NCI-H146 treated with DMSO at 0.1 percent for 48 hours (cell line): ENCODE data around the gene SNX2.
"Not testable (repeated sequence)": the region's sequence is repeated elsewhere in the genome, so short reads cannot be mapped to it uniquely, and the experiment has no call there.

Experiments used
- DNase-seq: peaks from one replicate; lab custom pipeline; 2025; ENCODE audit not compliant: unreplicated experiment; lab: John Stamatoyannopoulos, UW

SNX2 gene, protein sequence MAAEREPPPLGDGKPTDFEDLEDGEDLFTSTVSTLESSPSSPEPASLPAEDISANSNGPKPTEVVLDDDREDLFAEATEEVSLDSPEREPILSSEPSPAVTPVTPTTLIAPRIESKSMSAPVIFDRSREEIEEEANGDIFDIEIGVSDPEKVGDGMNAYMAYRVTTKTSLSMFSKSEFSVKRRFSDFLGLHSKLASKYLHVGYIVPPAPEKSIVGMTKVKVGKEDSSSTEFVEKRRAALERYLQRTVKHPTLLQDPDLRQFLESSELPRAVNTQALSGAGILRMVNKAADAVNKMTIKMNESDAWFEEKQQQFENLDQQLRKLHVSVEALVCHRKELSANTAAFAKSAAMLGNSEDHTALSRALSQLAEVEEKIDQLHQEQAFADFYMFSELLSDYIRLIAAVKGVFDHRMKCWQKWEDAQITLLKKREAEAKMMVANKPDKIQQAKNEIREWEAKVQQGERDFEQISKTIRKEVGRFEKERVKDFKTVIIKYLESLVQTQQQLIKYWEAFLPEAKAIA

DNA sequence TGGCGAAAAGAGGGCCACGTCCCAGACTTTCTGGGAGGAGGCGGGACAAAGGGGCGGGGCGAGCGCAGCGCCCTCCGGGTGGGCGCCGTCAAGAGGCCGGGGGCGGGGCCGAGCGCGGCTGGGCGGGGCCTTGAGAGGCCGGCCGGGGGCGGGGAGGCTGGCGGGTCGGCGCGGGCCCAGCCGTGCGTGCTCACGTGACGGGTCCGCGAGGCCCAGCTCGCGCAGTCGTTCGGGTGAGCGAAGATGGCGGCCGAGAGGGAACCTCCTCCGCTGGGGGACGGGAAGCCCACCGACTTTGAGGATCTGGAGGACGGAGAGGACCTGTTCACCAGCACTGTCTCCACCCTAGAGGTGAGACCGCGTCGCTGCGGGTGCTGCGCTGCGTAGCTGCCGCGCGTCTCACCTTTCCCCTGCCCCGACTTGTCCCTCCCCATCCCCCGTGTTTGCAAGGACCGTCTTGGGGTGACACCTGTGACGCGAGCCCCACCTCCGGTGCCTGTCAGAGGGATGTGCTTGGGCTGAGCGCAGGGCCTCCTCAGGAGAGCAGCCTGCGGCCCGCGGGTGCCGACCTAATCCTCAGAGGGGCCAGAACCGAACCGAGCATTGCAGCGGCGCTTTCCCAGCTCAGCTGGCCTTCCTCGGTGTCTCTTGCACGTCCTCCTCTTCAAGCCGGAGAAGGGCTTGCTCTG lies at the start of gene SNX2:
SNX2 (plus strand) TSS at position 220 of the 689 bp plus-strand sequence; CDS start at position 244, 24 bp downstream.
- no peak for DNase-seq

DNA sequence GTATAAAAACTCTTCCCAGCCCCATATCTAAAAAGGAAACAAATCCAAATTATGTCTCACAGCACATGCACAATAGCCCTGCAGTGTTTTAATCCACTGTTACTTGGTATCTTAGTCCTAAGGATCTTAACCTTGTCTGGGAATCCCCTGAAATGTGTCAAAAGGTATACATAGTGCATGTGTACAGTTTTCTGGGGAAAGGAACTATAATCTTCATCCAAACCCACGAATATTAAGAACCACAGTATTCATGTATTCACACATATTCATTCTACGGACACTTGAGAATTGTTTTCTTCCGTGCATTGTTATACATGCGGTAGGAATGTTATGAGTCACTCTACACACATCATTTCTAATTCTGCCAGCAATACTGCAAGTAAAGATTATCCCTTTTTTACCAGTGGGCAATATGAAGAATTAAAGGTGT lies 47.8 kb upstream of the SNX2 start:
- no peak for DNase-seq

DNA sequence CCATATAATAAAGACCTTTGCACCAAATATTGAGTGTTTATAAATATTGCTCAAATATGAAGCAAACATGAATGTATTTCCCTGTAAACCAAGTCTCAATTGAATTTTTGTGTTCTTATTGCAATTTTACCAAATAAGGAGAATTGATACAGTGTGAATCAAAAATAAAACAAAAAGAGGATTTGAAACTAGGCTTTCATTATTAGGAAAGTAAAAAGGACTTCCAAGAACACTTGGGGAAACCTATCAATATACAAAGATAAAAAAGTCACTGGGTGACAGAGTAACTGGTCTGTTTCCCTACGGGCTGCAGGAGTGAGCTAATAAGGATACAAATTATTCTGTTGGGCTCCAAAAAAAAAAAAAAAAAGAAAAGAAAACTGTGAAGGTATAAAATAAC lies 44.8 kb upstream of the SNX2 start:
- DNase-seq, result no peak

DNA sequence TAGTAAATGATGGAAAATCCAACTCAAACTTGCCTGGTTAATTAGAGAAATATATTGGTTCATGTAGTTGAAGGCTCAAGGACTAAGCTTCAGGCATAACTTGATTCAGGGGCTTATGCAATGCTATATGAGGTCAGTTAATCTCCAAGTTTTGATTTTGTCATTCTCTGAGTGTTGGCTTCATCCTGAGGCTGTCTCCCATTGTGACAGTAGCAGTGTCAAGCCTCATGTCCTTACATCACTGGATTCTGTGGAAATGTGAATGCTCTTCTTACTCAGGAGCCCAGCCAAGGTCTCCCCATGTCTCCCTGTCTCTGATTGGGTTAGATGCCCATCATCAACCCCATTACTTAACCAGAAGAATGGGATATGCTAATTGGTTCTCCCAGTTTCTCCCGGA lies 44.4 kb upstream of the SNX2 start:
- DNase-seq, result no peak

DNA sequence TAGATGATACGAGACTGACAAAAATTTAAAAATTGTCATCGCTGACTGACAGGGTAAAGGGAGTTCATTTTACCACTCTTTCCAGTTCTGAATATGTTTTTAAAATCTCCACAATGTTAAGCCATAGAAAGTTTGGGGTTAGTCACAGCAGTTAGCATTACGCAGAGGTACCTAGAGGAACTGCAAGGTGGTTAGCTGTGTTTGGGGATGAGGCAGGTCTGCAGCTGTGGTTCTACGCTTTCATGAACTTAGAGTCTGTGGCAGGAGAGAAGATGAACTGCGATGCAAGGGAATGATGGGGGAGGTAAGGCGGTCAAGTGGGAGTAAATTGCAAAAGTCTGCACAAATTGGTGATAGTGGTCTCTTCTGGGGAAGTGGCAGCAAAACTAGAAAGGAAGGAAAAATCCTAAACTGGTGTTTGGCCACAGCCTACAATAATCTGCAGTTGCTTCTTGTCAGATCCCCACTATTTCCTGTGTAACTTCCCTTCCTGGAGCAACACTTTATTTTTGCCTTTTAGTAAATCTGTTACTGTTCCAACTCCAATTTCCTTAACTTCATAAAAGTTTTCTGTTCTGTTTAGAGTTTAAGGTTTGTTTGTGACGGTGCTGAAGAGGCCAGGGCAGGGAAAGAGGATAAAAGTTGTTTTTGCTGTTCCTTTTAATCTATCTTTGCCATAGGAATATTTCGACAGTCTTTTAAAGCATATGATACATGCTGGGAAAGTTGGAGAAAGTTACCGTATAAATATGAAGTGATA lies 38.6 kb upstream of the SNX2 start:
- DNase-seq, result no peak

DNA sequence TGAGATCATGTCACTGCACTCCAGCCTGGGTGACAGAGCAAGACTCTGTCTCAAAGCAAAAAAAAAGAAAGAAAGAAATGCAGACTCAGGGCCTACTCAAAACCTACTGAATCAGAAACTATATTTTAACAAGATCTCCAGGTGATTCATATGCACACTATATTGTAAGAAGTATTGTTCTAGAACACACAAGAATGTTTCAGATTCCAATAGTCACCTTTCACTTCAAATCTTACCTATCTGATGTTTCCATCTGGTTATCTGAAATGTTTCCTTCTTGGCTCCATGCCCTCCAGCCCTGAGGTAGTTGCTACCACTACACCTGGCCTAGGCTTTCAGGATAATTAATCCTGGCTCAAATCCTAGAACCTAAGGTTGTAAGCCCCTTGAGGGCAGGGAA lies 36.8 kb upstream of the SNX2 start:
- no peak for DNase-seq

DNA sequence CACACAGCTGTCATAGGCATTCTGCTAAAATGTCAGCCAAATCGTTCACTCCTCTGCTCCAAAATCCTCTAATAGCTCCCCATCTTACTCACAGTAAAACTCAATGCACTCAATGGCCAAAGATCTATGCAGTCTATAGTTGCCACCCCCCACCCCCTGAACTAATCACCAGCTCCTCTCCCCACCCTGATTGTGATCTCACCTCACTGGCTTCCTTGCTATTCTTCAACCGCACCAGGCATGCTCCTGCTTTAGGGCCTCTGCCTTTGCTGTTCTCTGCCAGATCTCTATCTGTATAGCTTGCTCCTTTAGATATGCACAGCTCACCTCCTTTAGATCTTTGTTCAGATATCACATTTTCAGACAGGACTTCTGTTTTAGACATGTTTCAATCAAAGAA lies 33.2 kb upstream of the SNX2 start:
- DNase-seq, result no peak

DNA sequence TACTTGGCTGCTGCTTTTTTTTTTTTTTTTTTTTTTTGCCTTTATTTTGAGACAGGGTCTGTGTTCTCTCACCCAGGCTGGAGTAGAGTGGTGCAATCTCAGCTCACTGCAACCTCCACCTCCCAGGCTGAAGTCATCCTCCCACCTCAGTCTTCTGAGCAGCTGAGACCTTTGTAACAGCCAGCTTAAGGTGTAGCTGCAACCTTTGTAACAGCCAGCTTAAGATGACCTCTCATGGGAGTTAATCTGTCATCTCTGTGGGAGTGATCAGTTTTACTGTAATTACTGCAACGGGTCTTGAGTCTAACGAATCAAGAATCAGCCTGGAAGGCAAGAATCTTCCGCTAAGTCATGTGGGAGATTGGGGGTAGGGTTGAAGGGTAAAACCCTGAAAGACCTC lies 31.6 kb upstream of the SNX2 start:
- DNase-seq, result no peak

DNA sequence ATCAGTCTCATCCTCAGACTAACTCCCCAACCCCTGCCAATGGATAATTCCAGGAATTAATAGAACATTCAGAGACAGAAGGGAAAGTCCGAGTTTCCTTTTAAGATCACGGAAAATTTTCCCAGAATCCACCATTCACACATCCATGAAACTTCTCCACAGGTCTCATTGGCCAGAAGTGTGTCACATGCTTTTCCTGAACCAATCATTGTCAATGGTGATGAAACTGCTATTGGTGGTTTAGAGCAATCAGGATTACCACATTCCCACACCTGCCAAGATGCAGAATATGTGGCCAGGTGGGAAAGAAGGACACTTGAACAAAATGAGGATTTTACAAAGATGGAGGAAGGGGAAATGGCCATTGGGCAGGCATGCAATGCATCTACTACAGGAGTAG lies 29.3 kb upstream of the SNX2 start:
- DNase-seq, result no peak

DNA sequence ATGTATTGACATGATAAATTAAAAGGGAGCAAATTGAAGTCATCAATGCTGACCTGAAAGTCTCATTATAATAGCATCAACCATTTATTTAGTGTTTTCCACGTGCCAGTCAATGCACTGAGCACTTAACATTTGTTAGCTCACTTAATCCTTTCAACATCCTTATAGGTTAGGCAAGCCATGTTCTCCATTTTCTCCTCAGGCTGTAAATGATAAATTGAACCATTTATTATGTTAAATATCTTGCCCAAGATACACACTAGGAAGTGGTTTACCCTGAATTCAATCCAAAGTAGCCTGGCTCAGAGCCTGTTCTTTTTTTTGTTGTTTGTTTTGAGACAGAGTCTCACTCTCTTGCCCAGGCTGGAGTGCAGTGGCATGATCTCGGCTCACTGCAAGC lies 25.0 kb upstream of the SNX2 start:
- DNase-seq, result no peak

DNA sequence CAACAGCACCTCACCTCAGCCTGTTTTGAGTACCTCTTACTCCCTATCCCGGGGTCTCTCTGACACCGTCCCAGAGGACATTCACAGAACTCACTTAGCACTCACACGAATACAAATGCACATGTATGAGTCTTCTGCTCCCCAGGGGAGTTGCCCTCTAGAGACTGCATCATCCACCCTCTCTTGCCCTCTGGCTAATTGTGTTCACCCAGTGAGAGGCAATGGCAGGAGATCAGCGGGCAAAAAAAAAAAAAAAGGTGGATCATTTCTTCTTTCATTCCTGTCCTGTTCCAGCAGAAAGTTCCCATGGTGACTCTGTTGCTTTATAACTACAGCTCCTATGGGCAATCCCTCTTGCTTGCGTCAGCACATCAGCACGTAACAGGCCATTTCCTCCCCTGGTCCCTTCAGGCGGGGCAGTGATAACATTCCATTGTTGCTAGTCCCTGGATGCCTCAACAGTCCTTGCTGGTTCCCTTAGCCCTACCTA lies 23.5 kb upstream of the SNX2 start:
- DNase-seq, result no peak

DNA sequence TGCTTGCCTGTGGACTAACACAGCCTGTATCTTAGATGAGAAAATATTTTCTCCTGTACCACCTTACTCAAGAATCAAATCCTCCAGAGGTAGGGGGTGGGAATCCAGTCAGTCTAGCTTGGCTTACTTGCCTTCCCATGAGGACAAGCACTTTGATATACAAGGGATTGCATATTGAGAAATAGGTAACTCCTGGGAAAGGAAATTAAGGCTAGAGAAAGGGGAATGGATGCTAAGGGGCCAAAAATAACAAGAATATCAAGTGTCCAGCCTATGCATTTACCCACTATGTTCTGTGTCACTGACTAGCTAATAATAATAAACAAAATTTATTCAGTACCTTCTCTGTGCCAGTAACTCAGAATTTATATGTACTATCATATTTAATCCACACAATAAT lies 21.4 kb upstream of the SNX2 start:
- DNase-seq, result no peak

DNA sequence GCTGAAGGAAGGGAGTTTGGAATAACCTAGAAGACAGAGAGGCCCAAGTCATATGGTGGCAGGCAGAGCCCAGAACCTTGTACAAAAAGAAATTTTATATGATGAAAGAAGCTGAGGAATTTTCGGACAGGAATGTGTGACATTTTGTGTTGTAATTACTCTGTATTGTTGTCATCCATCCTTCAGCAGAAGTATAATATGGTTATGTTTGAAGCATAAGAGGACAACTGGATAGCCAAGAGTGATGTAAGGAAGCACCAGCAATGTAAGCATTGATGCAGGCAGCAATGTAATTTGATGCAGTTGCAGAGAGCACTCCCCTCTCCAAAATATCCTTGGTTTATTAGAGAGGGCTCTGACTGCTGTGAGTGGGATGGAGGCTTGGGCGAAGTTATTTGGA lies 19.1 kb upstream of the SNX2 start:
- no peak for DNase-seq

DNA sequence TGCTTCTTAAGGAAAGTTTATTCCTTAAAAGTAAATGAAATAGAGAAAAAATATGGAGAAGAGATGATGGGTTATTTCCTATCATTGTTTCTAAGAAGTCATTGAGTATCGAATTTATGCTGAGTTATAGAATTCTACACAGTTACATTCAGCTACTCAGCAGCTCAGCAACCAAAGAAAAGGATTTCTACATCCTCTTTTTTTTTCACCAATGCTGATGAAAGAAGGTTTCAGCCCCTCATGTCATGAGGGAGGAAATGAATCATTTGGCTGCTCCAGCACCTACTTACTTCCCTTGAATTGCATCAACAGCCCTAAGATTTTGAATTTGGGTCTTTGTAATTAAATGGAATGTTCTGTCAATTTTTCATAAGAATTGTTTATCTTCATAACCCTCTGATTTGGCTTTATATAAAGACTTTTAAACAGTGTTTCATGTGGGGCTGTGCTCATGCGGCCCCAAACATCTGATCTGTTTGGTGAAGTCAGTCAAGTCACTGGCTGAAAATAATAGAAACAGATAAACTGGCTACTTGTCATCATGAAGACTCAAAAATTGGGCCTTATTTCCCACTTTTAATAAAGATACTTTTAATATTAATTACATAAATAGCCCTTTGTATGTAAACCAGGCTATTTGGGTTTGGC lies 18.5 kb upstream of the SNX2 start:
- DNase-seq, result no peak

DNA sequence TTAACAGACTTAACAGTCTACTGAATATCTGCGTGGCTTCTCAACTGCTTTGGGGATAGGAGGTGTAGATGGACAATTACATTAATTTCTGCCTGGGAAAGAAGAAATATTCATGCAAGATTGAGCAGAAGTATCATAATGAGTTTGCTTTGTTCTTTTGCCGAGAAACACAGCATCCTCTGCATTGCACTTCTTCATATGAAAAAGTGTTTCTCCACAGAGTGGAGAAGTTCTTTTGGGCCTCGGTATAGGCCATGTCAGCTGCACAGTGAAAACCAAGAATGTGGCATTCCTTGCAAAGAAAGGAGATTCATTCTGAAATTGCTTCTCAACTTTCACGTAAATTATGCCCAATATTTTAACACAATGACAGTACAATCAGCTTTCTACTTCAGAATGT lies 17.6 kb upstream of the SNX2 start:
- no peak for DNase-seq

DNA sequence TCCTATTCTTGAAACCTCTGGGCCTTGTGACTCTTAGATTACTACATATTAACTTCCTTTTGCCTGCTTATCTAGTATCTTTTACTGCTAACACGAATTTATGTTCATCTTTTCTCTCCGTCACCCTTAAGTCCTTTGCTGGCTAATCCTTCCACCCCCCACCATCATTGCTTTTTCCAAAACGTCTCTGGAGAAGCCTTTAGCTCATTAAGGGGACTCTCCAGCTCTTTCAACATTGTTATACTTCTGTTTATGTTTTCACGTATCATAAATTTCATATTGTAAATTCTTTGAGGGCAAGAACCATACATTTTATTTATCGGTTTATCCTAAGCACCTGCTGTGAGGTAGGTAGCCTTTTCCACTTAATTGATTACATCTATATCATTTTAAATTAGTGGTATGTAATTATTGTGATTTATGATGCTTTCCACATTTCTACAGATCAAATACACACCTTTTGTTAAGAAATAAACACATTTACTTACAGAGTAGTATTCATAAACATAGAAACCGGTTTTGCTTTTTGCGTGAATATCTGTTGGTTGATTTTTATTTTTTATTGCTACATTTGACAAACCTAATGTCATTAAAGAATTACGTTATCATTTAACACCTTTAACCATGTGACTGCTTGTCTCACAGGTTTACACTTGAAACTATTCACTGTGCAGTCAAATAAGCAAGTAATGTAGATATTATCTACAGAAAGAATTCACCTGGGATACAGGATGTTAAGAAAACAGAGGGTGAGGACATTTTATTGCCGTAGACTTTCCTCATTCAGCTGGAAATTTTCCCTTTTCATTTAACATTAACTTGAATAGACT lies 15.4 kb upstream of the SNX2 start:
- DNase-seq, result no peak

DNA sequence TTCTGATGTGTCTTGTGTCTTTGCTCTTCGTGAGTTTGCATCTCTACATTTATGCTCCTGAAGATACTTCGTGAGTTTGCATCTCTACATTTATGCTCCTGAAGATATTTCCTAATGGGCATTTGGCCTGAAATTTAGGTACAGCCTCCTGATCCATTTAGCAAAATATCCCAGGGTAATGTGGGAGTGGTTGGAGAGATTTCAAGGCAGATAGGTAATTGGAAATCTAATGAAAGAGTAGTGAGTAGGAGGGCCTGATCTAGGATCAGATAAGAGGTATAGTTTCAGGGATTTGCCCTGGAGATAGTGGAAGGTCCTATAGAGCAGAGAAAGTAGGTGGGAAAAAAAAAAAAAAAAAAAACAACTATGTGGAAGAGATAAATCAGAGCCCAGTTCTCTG lies 14.6 kb upstream of the SNX2 start:
- DNase-seq, result no peak

DNA sequence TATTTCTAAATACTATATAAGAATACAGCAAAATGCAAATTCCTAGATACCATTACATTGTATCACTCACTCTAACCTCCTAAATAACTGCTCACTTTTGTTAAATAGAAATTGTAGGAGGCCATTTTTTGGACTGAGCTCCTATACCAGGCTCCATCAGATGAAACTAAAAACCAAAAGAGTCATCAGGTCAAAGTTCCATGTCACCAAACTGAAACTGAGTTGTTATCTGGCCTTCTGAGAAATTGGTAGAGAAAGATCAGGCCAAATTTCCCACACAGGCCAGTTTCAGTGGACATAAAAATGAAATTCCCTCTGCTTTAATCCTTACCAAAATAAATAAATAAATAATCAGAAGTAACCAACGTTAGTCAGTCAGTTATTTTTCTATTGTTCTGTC lies 13.8 kb upstream of the SNX2 start:
- DNase-seq, result no peak

DNA sequence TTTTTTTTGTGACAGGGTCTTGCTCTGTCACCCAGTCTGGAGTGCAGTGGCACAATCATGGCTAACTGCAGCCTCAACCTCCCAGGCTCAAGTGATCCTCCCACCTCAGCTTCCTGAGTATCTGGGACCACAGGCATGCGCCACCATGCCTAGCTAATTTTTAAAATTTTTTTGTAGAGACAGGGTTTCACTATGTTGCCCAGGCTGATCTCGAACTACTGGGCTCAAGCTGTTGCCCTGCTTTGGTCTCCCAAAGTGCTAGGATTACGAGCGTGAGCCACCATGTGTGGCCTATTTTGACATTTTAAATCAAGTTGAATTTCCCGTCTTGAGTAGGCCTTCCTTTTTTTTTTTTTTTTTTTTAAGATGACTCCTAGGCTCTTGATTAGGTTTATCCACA lies 13.0 kb upstream of the SNX2 start:
- not testable (repeated sequence) for DNase-seq

DNA sequence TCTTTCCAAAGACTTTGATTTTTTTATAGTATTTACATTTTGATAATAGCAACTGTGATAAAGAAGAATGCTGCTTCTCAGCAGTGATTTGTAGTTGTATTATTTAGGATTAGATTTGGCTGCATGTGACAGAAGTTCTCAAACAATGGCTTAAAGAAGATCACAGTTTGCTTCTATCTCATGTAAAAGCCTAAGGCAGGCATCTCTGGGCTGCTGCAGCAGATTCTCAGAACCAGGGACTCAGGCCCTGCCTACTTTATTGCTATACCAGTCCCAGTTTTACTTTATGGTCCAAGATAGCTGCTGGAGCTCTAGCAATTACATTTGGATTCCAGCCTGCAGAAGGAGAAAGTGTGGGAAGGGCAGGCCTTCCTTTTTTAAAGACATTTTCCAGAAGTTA lies 8.8 kb upstream of the SNX2 start:
- no peak for DNase-seq
